ENCODE data around the gene DNAH2.

DNAH2 gene

GRCh38 chr17:7721612-7722011 lies 4.1 kb downstream of the DNAH2 start:
- ATAC-seq (replicated peaks), result no peak
- DNase-seq, result no peak
- H3K27ac Mint-ChIP-seq, result no peak overlapping the region
- peaks cover 65 to 72% of the 10 kb centered on the region in 2 donors for H3K27me3 Mint-ChIP-seq
- no peaks in the 10 kb centered on the region for H3K36me3 Mint-ChIP-seq
- no peak overlapping the region for H3K4me3 Mint-ChIP-seq
- peaks cover 10 to 19% of the 10 kb centered on the region in 2 donors for H3K4me1 Mint-ChIP-seq
- no peaks in the 10 kb centered on the region for H3K9me3 Mint-ChIP-seq

DNA sequence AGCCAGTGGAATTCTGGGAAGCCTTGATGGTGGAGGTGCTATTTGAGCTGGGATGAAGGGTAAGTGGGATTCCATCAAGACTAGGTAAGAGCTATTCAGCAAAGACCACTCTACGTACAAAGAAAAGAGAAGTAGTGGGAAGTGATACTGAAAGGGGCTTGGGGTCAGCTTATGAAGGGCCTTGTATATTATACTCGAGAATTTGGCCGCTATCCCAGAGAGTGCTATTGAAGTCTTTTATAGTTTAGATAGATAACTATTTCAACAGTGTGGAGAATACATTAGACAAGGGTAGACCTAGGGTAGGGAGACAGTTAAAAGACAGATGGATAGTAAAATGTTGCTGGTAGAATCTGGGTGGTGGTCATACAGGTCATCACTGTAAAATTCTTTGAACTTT lies 10.3 kb downstream of the DNAH2 start:
- DNase-seq, result no peak
- Mint-ChIP-seq H3K4me1 (peaks cover 5 to 13% of the 10 kb centered on the region in 2 donors), H3K9me3 (no peaks in the 10 kb centered on the region), H3K4me3 (no peak overlapping the region), H3K27me3 (peaks cover 16 to 17% of the 10 kb centered on the region in 2 donors), H3K27ac (no peak overlapping the region), H3K36me3 (no peaks in the 10 kb centered on the region)
- no peak for ATAC-seq (replicated peaks)

DNA sequence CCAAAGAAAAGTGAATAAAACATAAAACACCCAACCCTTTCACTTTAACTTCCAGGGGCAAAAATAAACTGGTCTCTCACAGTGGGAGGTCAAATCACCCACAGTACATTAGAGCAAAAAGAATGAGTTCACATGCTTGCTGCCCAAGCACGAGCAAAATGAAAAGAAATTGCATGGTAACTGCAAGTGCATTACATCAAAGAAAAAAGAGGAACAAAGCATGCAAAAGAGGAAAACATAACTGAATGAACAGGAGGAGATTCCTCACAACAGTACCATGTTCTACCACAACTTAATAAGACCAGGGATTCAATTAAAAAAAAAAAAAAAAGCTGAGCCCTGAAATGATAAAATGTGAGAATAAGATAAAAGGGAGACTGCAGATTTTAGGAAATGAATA lies 12.3 kb downstream of the DNAH2 start:
- Mint-ChIP-seq H3K27ac (peak overlapping the region; percentile 53), H3K9me3 (no peaks in the 10 kb centered on the region), H3K4me3 (no peak overlapping the region), H3K36me3 (no peaks in the 10 kb centered on the region), H3K4me1 (peaks cover 5 to 13% of the 10 kb centered on the region in 2 donors), H3K27me3 (peaks cover 14 to 19% of the 10 kb centered on the region in 2 donors)
- ATAC-seq (replicated peaks) (no peak), DNase-seq (no peak)

- H3K4me1 Mint-ChIP-seq, result peaks cover 5 to 13% of the 10 kb centered on the region in 2 donors
- DNase-seq, result no peak
- H3K4me3 Mint-ChIP-seq, result no peak overlapping the region
- peaks cover 24 to 36% of the 10 kb centered on the region in 2 donors for H3K27me3 Mint-ChIP-seq
- no peaks in the 10 kb centered on the region for H3K9me3 Mint-ChIP-seq
- no peaks in the 10 kb centered on the region for H3K36me3 Mint-ChIP-seq
- ATAC-seq (replicated peaks), result no peak
- H3K27ac Mint-ChIP-seq, result no peak overlapping the region
These were observed 15.5 kb downstream of the DNAH2 start for GRCh38 chr17:7732981-7733539.

GRCh38 chr17:7737601-7738000 lies 20.1 kb downstream of the DNAH2 start:
- H3K4me1 Mint-ChIP-seq, result no peaks in the 10 kb centered on the region
- H3K27ac Mint-ChIP-seq, result no peak overlapping the region
- H3K9me3 Mint-ChIP-seq, result no peaks in the 10 kb centered on the region
- peaks cover 49 to 58% of the 10 kb centered on the region in 2 donors for H3K27me3 Mint-ChIP-seq
- ATAC-seq (replicated peaks) (no peak), DNase-seq (no peak)
- no peaks in the 10 kb centered on the region for H3K36me3 Mint-ChIP-seq
- H3K4me3 Mint-ChIP-seq, result no peak overlapping the region

DNA sequence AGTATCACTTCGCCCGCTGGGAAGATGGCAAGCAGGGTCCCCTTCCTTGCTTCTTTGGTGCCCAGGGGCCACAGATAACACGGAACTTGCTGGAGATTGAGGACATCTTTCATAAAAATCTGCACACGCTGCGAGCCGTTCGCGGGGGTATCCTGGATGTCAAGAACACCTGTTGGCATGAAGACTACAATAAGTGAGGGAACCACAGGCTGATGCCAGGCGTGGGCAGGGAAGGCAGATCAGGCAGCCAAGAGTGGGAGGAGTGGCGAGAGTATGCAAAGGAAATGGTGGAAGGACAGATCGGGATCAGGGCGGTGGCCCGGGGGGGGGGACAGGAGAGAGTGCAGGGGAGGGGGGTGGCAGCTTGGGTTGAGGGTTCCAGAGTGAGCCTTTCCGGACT lies 22.2 kb downstream of the DNAH2 start:
- DNase-seq (no peak), ATAC-seq (replicated peaks) (no peak)
- Mint-ChIP-seq H3K27ac (no peak overlapping the region), H3K36me3 (no peaks in the 10 kb centered on the region), H3K4me1 (no peaks in the 10 kb centered on the region), H3K27me3 (peaks cover 49 to 53% of the 10 kb centered on the region in 2 donors), H3K9me3 (no peaks in the 10 kb centered on the region), H3K4me3 (no peak overlapping the region)

- peaks cover 49% of the 10 kb centered on the region in 2 donors for H3K27me3 Mint-ChIP-seq
- H3K9me3 Mint-ChIP-seq, result no peaks in the 10 kb centered on the region
- H3K36me3 Mint-ChIP-seq, result no peaks in the 10 kb centered on the region
- no peaks in the 10 kb centered on the region for H3K4me1 Mint-ChIP-seq
- ATAC-seq (replicated peaks), result no peak
- no peak overlapping the region for H3K4me3 Mint-ChIP-seq
- no peak for DNase-seq
- no peak overlapping the region for H3K27ac Mint-ChIP-seq
These were observed 23.0 kb downstream of the DNAH2 start for GRCh38 chr17:7740481-7741001.

GRCh38 chr17:7742729-7743128 lies 25.2 kb downstream of the DNAH2 start:
- no peaks in the 10 kb centered on the region for H3K9me3 Mint-ChIP-seq
- H3K36me3 Mint-ChIP-seq, result no peaks in the 10 kb centered on the region
- no peak for DNase-seq
- no peak overlapping the region for H3K4me3 Mint-ChIP-seq
- ATAC-seq (replicated peaks), result no peak
- no peak overlapping the region for H3K27ac Mint-ChIP-seq
- H3K4me1 Mint-ChIP-seq, result no peaks in the 10 kb centered on the region
- peaks cover 34 to 37% of the 10 kb centered on the region in 2 donors for H3K27me3 Mint-ChIP-seq

DNA sequence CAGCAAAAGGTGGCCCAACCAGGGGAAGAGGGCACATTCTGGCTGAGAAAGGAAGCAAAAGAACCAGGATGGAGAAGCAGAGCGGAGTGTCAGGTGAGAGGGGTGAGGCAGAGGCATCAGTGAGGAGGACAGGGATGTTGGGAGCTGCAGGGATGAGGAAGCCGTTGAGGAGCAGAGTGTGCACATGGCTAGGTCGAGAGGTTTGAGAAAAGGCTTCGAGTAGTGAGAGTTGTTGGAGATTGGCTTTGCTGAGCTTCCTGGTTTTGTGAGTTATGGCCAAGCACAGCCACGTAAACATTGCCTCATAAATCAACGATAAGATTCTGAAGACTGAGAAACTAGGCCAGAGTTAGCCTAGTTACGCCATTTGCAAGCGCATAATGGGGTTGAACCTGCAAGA lies 26.9 kb downstream of the DNAH2 start:
- no peak overlapping the region for H3K27ac Mint-ChIP-seq

DNA sequence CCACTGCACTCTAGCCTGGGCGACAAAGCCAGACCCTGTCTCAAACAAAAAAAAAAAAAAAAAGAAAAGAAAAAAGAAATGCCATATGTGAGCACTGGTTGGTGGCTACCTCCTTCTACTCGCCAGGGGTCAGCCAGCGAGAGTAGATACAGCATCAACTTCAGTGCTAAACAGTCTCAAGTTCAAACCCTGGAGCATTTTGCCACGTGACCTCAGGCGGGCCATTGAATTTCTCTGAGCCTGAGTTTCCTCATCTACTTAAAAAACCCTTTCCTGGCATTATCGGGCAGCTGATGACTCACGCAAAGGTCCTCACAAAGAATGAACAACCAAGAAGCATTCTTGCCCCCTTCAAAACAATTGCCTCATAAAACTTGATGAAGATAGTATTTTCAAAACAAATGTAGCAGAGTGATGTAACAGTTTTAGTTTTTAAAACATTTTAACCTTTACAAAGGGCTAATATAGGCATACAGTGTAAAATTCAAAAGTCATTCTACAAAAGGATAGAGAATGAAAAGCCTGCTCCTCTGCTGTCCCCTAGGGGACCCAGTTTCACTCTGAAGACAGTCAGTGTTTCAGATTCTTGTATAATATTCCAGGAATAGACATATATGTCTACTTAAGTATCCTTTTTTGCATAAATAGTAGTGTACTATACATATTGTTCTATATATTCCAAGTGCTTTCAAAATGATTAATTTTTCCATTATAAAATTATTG lies 28.4 kb downstream of the DNAH2 start:
- Mint-ChIP-seq H3K4me1 (no peaks in the 10 kb centered on the region), H3K9me3 (no peaks in the 10 kb centered on the region), H3K27me3 (peaks cover 27 to 33% of the 10 kb centered on the region in 2 donors), H3K36me3 (no peaks in the 10 kb centered on the region), H3K27ac (no peak overlapping the region), H3K4me3 (no peak overlapping the region)
- no peak for ATAC-seq (replicated peaks)
- DNase-seq, result no peak

More for the DNA sequence above, 26.9 kb downstream of the DNAH2 start:
- no peaks in the 10 kb centered on the region for H3K9me3 Mint-ChIP-seq
- peaks cover 31 to 38% of the 10 kb centered on the region in 2 donors for H3K27me3 Mint-ChIP-seq
- H3K4me1 Mint-ChIP-seq, result no peaks in the 10 kb centered on the region
- ATAC-seq (replicated peaks) (no peak), DNase-seq (no peak)
- no peak overlapping the region for H3K4me3 Mint-ChIP-seq
- H3K36me3 Mint-ChIP-seq, result no peaks in the 10 kb centered on the region

DNA sequence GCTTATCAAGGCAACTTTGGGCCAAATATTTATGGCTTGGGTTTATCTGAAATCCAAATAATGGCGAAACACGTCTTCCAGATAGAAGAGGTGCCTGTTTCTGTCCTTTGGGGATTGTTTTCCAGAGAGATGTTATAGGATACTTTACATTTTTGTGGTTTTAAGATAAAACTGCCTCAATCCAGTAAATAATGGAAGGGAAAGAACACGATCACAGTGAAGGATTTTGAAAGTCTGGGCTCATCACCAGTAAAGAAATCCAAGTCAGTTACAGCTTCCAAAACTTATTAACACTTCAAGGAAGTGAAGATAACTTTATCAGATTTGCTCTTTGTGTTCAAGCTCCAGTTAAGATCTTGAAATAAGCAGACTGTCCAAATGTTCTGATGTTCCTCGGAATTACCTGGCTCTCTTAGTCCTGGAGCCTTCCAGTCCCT lies 30.1 kb downstream of the DNAH2 start:
- H3K27me3 Mint-ChIP-seq, result peaks cover 17 to 26% of the 10 kb centered on the region in 2 donors
- H3K36me3 Mint-ChIP-seq, result no peaks in the 10 kb centered on the region
- no peaks in the 10 kb centered on the region for H3K4me1 Mint-ChIP-seq
- no peak overlapping the region for H3K4me3 Mint-ChIP-seq
- H3K9me3 Mint-ChIP-seq, result no peaks in the 10 kb centered on the region
- no peak overlapping the region for H3K27ac Mint-ChIP-seq
- DNase-seq (no peak), ATAC-seq (replicated peaks) (no peak)

GRCh38 chr17:7748076-7748775 lies 30.7 kb downstream of the DNAH2 start:
- H3K9me3 Mint-ChIP-seq, result no peaks in the 10 kb centered on the region
- no peak overlapping the region for H3K27ac Mint-ChIP-seq
- H3K36me3 Mint-ChIP-seq, result no peaks in the 10 kb centered on the region
- H3K27me3 Mint-ChIP-seq, result peaks cover 19 to 29% of the 10 kb centered on the region in 2 donors
- no peak for DNase-seq
- ATAC-seq (replicated peaks), result no peak
- no peaks in the 10 kb centered on the region for H3K4me1 Mint-ChIP-seq
- no peak overlapping the region for H3K4me3 Mint-ChIP-seq

GRCh38 chr17:7750321-7750821 lies 32.8 kb downstream of the DNAH2 start:
- Mint-ChIP-seq H3K9me3 (no peaks in the 10 kb centered on the region), H3K4me3 (no peak overlapping the region), H3K27ac (no peak overlapping the region), H3K27me3 (peaks cover 30 to 38% of the 10 kb centered on the region in 2 donors), H3K4me1 (no peaks in the 10 kb centered on the region), H3K36me3 (no peaks in the 10 kb centered on the region)
- ATAC-seq (replicated peaks) (no peak), DNase-seq (no peak)

DNA sequence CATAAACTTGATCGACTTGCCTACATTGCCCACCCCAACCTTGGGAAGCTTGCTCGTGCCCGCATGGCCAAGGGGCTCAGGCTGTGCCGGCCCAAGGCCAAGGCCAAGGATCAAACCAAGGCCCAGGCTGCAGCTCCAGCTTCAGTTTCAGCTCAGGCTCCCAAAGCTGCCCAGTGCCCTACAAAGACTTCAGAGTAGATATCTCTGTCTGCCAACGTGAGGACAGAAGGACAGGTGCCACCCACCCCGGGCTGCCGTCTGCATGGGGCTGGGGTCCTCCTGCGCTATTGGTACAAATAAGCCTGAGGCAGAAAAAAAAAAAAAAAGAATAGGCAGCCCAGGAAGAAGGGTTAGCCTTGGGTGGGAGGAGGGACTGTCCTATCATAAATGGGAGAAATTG lies 37.1 kb downstream of the DNAH2 start:
- DNase-seq, result no peak
- no peak for ATAC-seq (replicated peaks)
- Mint-ChIP-seq H3K4me3 (no peak overlapping the region), H3K4me1 (no peaks in the 10 kb centered on the region), H3K27ac (no peak overlapping the region), H3K9me3 (no peaks in the 10 kb centered on the region), H3K27me3 (peaks cover 32 to 36% of the 10 kb centered on the region in 2 donors), H3K36me3 (no peaks in the 10 kb centered on the region)
